Suprapubic skin (tissue), 3 donors: ENCODE results near the gene MS4A4A.

Experiments used
- CTCF ChIP-seq, 2 donors: fragments of 200-600 bp in 1 of 2; fragments of 450-650 bp in 1 of 2; sonication (generic) in 1 of 2; IDR thresholded peaks; one replicate each; pipeline ENCODE4 v1.5.1; 2016 to 2019; ENCODE audit warnings: antibody characterized with exemption in 2 of 2, mild to moderate bottlenecking in 1 of 2, moderate library complexity in 1 of 2
- POLR2A ChIP-seq, 2 donors: fragments of 450-650 bp; IDR thresholded peaks; one replicate each; pipeline ENCODE4 v1.6.1; 2017; ENCODE audit warnings: antibody characterized with exemption in 2 of 2, mild to moderate bottlenecking in 2 of 2, moderate library complexity in 2 of 2

DNA sequence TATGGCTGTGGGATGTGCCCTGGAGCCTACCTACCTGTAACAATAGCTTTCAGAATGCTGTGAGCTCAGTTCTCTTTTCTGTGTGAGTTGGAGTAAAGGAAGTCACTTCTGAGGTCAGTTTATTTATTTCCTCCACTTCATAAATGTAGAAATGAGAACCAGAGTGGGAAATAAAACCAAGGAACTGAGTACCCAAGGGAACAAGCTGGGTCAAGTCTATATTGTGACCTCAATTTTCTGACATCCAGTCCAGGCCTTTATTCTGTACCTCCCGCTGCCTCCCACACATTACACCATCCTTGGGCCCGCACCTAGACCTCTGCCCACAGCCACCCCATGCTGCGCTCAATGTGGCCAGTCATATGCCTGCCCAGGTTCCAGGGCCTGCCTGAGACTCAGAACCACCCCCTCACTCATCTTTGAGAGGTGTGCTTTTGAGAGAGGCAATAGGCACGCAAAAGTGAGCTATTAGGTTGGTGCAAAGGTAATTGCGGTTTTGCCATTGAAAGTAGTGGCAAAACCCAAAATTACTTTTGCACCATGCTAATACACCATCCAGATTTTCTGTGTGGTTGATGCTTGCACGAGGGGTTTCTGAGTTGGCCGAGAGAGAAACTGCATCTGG, 56.4 kb downstream of the MS4A4A start:
- TF ChIP-seq CTCF (IDR thresholded peaks at IDR 0.05): no peak
- no peak for TF ChIP-seq POLR2A (IDR thresholded peaks at IDR 0.05)
